Stimulated activated CD8-positive, alpha-beta memory T cell treated with anti-CD3 and anti-CD28 coated beads, Interleukin-7, amount 100 ng/mL, for 1 hour (primary cell): Measurements from ENCODE around the gene SPTBN1.

Source experiments
- DNase-seq, 2 donors: peaks; one replicate each; pipeline ENCODE4 v3.0.0-alpha.2; 2020; ENCODE audit warnings: low read depth in 2 of 2

The SPTBN1 gene

DNA sequence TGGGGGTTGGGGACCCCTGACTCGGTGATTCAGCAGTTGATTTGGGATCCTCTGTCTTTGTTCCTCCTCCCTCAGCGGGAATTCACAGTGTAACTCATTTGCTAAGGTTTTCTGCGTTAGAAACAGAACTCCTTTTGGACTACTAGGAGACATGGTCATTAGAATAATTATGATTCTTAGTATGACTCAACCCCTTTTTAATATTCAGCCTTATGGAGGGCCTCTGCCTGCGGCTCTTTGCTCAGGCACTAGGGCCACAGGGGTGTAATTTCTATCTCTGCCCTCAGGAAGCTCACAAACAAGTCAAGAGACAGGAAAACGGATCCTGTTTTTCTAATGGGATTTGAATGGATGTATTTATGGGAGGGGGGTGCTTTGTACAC, 117.4 kb downstream of the SPTBN1 start:
- no peak for DNase-seq

DNA sequence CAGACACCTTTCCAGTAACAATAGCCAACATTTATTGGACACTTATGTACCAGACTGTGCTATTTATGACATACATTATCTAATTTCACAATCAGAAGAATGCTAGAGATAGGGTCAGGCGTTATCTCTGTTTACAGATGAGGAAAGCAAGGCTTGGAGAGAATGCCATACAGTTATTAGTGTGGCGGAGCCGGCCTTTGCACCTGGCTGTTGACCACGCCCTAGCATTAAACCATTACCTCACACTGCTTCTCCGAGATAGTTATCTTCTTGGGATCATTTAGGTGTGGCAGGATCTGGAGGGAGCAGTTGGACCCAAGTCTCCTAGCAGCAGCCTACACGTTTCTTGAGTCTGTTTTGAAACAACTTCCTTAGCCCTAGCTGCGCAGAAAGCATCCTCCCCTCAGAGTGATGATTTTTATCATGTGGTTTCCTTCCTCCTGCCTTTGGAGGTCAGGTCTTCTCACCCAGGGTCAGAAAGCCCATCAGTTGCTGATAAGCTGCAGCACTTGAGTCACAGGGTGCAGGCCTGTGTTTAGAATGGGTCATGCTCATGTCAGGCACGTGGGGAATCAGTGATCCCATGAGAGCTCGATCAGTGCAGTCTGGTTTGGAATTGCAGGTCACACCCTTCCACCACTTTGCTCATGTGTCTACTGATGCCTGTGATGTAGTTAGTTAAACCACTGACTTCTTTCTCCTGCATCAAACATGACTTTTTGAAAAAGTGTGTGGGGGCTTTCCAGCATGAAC, 118.2 kb downstream of the SPTBN1 start:
- peak; percentile 42 to 45 for DNase-seq

DNA sequence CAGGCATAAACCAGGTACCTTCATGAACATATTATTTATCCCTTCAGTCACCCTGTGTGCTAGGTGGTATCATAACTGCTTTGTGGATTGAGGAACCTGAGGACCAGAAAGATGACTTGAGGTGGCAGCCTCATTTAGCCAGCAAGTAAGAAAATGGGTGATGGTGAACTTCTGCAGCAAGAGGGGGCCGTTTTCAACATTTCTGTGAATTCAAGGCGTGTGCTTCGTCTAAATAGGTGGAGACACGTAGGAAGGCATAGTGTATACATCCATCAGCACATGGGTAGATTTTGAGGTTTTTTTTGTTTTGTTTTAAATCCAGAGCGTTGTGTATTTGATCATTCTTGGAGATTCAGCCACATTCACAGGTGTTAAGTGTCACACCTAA, 118.7 kb downstream of the SPTBN1 start:
- no peak for DNase-seq

DNA sequence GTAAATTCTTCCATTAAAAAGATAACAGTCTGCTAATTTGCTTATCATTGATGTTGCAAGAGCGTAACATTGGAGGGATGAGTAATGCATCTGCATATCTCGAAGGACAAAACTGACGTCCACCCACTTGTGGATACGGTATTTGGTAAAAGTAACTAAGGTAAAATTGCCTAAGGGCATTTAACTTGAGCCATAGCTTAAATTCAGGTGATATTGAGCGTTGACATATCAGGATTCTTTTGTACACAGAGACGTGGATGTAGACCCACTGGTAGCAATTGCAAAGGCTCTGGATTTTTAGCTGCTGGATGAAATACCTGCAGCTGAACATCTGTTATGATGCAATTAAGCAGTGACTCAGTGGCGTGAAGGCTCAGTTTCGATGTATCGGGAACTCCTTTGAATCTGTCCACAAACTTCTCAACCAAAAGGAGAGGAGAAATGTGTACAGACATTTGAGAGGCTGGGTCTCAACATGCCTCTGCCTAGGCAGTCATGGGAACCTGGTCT, 119.3 kb downstream of the SPTBN1 start:
- no peak for DNase-seq

DNA sequence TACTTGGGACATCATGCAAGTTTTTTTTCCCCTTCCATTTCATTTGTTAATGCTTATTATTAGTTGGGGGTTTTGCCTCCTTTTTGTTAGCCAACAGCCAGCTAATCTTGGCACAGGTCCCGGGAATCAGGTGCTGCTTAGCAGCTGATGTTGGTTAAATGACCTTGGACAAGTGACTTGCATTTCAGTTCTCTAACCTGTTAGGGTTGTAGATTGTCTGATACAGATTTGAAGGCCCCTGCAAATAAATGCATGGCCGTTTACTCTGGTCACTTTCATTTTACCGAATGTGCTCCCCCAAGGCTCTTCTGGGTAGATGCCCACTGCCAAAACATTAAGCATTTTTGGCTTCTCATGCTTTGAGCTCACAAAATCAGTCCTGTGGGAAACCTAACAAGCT, 120.9 kb downstream of the SPTBN1 start:
- DNase-seq = no peak

DNA sequence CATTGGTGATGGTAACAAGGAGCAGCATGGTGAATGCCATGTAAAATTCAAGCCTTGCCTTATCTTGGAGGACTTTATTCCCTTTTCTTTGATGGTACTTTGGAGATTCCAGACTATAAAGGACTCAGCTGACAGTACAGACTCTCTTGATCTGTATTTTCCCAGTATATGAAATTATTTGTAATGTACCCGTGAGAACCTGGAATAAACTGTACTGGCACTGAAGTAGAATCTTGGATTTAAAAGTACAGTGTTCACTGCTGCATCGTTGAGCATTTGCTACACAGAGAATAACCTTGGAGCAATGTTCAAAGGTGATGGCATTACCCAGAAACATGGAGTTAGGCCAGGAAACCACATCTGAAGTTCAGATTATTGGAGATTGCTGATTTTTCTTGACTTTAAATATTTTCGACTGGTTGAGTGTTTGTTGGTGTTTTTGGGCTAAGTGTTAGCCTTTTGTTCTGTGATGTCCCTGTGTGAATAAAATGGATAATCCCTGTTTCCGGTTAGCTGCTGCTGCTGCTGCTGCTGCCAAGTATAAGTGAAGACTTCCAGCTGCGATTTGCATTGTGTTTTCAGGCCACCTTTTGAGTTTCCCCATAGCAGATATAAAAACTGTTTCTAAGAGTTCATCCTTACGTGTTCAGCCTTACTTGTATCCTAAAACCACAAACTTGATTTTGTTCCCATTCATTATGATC, 122.0 kb downstream of the SPTBN1 start:
- no peak for DNase-seq

DNA sequence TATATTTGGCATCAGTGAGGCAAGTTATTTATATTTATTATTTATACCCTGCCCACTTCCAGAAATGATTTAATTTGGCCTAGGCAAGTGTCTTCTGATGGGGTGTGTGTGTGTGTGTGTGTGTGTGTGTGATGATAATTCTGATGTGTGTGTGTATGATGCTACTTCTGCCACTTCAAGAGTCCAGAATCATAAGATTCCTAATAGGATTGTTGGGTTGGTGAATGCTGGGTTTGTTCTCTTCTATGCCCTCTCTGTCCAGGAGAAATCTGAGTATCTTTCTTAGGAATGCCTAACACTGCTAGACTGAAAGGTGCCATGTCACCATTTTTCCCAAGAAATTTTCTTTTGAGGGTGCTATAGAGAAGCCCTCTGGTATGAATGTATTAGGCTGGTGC, 122.5 kb downstream of the SPTBN1 start:
- no peak for DNase-seq

DNA sequence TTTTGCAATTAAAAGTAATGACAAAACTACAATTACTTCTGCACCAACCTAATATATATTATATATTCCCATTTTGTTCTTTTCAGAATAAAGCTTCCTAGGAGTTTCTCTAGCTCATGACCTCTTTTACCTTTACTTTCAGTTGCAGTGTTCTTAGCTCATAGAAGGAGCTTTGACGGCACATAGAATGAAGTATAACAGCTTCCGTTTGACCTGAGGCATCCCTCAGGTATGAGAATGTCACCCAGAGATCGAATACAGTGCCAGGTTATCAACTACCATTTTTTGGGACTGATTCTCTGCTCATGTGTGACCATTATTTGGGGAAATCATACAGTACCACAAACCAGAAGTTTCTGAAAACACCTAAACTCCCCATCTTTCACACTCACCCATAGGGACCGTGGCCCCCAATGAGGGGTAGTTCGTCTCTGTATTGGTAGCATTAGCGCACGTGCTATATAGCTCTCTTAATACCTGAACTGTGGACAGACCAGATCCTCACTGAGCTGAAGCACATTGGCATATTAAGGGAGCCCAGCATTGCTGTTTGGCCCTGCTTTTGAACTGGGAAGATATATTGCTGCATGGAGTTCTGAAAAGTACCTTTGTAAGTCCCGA, 123.0 kb downstream of the SPTBN1 start:
- DNase-seq = no peak

DNA sequence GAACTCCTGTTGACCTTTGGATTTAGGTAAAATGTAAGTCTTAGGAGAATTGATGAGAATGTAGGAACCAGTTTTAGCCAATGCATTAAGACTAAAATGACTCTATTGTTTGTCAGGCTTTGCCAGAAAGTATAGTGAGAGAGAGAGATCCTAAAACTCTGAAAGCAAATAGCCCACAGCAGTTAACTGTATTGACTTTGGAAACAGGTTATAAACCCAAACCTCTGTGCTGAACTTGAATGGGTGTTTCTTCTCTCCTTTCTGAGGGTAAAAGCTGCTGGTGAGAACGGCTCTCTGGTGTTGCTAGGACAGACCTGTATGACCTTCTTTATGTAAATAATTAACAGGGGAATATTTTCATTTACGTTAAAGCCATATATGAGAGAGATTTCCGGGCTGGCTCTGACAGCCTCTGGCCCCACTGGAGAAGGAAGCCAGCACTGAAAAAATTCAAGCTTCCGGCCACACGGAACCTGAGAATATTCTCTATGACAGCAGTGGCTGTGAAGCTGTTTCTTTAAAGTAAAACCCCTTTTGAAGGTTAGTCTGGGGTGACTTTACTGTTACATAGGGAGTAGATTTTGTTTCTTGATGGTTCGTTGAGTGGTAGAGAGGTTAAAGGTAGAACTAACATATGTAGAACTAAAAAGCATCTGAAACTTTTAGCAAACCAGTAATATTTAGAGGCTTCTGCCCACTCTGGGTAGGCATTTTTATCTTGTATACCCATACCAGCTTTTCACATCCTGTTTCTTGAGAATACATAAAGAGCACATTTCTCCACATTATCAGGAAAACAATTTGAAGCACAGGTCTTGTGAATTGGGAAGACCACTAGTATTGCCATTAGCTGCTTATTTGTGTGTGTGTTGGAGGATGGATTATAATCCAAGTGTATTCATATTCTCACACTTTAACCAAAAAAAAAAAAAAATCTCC, 123.8 kb downstream of the SPTBN1 start:
- no peak for DNase-seq

DNA sequence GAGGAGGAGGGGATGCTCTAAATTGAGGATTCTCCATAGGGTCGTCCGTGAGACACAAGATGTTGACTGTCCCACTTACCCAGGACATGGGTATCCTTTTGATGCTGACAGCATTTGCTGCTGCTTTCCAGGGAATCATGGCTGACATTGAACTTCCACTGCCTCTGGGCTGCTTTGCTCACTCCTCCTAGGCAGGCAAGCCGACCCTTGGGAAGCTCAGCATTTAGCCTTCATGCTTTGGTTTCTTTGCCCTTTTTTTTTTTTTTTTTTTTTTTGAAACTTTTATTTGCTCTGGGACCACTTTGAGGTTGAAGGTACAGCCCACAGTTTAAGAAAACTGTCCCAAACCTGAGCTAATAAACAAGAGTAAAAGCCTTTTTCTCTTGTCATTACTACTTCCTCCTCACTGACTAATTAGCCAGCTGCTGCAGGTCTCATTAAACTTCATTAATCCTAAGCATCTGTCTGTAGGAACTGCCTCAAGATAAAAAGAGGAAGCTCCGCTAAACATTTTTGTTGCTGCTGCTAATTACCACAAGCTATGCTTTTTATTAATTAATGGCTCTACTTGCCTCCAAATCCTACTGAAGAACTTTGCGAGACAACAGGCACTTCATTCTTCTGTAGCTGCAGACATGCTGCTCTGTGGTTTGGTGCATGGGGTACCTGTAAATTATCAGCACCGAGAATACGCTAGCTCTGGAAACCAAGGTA, 125.4 kb downstream of the SPTBN1 start:
- DNase-seq = no peak

DNA sequence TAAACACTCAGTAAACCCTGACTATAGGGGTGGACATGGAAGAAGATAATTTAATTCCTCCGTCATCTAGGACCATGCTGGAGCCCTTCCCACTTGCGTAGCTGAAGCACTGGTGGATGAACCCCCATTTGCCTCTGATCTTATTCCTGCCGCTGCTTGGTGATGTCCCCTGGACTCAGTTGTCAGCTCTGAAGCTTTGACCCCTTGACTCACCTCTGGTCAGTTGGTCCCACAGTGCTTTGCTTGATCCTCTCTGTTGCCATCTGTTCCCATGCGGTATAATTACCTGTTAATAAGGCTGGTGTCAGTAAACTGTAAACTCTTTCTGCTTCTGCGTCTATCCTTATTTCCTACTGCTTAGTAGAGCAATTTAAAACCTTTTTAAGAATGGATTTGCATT, 126.9 kb downstream of the SPTBN1 start:
- no peak for DNase-seq

DNA sequence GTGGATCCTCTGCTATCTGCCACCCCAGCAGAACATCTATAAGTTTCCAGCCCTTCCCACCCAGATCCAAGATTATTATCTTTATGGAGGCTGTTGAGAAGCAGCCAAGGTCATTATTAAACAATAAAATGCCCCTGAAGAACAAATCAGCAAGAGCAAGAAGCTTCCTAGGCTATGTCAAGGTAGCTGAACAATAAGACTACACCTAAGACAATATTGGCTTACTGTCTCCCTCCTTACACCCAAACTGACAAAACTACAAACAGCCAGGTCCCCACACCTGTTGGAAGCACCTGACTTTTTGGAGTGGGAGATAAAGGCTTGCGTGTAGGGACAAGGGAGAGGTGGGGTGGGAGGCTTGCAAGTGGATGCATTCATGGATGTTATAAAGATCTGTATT, 128.5 kb downstream of the SPTBN1 start:
- DNase-seq = no peak

DNA sequence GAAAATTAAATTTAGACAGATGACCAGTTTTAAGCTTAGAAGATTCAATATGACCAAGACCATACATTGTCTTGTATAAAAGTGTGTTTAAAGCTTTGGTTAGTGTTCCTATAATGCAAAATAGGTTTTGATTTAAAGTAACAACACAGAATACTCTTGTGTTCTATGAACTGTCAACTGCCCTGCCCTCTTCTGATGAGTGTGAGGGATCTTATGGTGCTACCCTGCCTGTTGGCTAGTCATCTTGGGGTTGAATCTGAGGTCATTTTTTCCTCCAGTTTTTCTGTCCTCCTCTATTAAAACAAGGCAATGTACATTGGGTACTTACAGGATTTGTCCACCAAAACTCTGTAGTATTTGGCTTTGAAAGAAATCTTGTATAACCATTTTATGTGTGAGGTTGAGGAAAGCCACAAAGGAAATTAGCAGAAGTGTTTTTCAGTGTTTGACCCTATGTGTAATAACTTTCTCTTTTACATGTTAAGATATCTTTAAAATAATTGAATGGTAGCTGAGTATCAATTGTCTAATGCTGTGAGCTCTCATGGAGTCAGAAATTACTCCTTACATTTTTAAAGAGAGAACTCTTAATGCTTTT, 129.1 kb downstream of the SPTBN1 start:
- DNase-seq = no peak

DNA sequence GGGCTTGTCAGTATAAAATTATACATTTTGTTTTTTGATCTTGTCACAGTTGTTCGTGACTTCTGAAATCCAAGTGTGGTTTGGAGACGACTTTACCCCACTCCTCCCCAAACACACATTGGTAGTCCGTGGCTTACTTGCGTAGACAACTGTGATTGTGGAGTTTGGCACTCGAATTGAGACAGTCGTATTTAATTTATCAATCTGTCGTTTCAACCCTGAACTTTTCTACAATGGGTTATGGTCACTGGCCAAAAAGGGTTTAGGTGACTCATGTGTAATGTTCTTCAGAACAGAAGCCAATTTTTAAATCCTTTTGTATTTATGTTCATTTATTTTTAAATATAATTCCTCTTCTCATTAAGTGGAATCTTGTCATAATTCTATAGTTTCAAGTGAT, 129.9 kb downstream of the SPTBN1 start:
- no peak for DNase-seq

DNA sequence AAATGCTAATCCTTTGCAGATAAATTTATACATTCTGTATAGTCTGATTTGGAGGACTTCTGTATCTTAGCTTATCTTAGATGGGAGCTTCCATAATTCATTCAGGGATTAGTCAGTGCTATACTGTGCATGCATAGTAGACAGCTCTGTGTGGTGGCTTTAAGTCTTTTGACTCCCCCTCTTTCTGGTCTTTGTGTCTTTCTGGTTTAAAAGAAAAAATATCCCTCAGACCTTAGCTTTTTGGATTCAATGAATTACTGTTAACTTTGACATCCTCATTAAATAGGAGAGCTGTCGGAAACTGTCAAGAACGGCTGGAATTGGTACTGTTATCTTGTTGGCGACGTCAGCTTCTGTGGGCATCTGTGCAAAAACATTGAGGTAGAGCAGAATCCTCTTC, 130.4 kb downstream of the SPTBN1 start:
- no peak for DNase-seq

DNA sequence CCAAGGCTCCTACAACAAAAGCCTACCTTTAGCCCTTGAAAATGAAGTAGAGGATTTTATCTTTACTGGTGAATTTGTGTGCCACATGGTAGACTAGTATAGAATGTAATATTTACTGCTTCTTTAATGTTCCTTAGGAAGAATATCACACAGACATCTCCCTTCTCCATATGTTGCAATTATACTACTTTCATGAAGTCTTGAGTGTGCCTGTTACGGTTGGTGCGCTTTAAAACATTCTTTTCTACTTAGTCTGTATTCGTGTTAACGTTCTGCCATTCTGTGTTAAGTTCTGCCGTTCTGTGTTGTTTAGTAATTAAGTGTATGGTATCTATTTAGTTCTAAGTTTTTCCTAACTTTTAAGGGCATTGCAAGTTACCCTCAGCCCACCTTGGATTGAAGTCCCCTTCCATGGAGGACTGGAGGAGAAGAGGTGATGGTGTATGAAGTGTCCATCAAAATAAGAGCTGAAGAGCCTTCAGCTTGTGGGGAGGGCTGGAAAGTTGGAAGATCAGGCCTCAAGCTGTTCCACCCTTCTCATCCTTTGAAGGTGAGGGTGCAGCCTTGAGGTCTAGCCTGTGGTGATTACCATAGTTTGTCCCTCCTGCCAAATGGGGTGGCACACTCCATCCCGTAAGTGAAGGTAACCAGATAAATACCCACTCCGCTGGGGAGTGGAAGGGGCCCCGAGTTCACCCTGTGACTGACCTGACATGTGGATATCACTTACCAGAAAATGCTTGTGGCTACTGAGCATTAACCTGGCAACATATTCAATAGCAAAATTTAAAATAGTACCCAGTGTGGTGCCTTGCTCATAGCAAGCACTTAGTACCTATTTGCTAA, 131.3 kb downstream of the SPTBN1 start:
- no peak for DNase-seq

DNA sequence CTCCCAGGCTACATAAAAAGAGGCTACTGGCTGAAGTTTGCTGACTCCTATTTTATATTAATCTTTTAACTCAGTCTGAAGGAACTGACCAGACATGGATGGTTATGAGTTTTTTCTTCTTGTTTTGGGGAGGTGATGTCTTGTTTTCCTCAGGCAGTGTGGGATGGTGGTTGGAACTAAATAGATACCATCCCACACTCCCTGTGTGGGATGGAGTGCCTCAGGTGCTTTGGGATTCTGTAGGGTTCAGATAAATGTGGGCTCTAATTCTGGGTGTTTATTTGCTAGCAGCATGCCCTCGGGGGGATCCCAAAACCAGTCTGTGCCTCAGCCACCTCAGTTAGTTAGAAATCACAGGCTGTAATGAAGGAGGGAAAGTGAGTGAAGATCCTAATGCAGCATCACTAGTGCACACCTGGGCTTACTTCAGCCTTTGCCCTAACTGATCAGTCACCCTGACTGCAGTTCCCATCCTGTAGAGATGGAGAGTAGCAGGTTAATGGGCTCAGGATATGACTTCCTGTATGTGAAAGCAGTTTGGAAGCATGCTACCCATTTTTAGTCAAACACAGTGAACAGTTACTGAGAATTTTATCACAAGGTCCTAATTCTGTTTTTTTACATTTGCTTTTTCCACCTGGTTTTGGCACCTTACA, 132.2 kb downstream of the SPTBN1 start:
- no peak for DNase-seq

DNA sequence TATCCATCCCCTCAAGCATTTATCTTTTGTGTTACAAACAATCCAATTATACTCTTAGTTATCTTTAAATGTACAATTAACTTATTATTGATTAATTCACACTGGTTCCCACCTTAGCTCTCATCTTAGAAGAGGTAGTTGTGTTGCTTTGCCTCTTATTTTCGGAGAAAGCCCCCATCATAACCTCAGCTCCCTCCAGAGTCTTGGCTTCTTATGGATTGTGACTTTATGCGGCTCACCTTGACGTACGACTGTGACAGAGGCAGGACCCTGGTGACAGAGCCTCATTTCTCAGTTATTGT, 132.9 kb downstream of the SPTBN1 start:
- DNase-seq = no peak
